Naive thymus-derived CD4-positive, alpha-beta T cell (primary cell): Measurements from ENCODE around the gene ILF2. TPM values are rescaled to one million over a fixed set of nuclear protein-coding genes. Genes with fewer than 3 reads are reported as not detected.
"Not testable (repeated sequence)": the region's sequence is repeated elsewhere in the genome, so short reads cannot be mapped to it uniquely, and the experiment has no call there.

Source experiments
- ATAC-seq: fragments of 150-1000 bp; cut with Tn5 transposase; 2 replicates; pipeline ENCODE4 v1.10.0; 2021; ENCODE audit warnings: mild to moderate bottlenecking, moderate library complexity
- CTCF ChIA-PET: fragments of 350-600 bp; sonication (Branson Sonifier 250); formaldehyde crosslinking; loops from one replicate; lab custom pipeline; 2021; ENCODE audit warnings: antibody characterized with exemption; lab: Charles Lee
- POLR2A ChIA-PET: fragments of 350-600 bp; sonication (Branson Sonifier 250); formaldehyde crosslinking; loops from one replicate; lab custom pipeline; 2021; ENCODE audit warnings: antibody characterized with exemption, inconsistent platforms; lab: Charles Lee
- DNase-seq, 9 donors: peaks; one replicate each; pipeline versions ENCODE4 v3.0.0 to v3.0.0-alpha.2; 2020 to 2022; ENCODE audit warnings: mixed read lengths in 1 of 9
- H3K27ac ChIP-seq: one replicate; pipeline ENCODE4 v1.7.0; 2013; ENCODE audit warnings: mild to moderate bottlenecking, low read depth, low read length, moderate library complexity
- H3K27me3 ChIP-seq, 2 donors: one replicate each; pipeline ENCODE4 v1.7.0; 2013; ENCODE audit warnings: low read length in 2 of 2, mild to moderate bottlenecking in 2 of 2, moderate library complexity in 2 of 2; ENCODE audit not compliant: control insufficient read depth in 2 of 2, insufficient read depth in 2 of 2
- H3K36me3 ChIP-seq, 3 experiments: 1 replicate in 2 of 3; 2 replicates in 1 of 3; pipeline ENCODE4 v1.7.0; 2013; ENCODE audit warnings: low read length in 3 of 3, mild to moderate bottlenecking in 3 of 3, moderate library complexity in 1 of 3; ENCODE audit not compliant: insufficient read depth in 3 of 3, control insufficient read depth in 2 of 3
- H3K4me1 ChIP-seq, 2 donors: one replicate each; pipeline ENCODE4 v1.7.0; 2013; ENCODE audit warnings: low read length in 2 of 2, mild to moderate bottlenecking in 2 of 2, moderate library complexity in 1 of 2; ENCODE audit not compliant: control insufficient read depth in 2 of 2, insufficient read depth in 2 of 2
- H3K4me3 ChIP-seq: 2 replicates; pipeline ENCODE4 v1.7.0; 2013; ENCODE audit warnings: mild to moderate bottlenecking, low read length
- H3K9me3 ChIP-seq, 3 experiments: 1 replicate in 2 of 3; 2 replicates in 1 of 3; pipeline ENCODE4 v1.7.0; 2013; ENCODE audit warnings: low read length in 3 of 3; ENCODE audit not compliant: control insufficient read depth in 2 of 3
- H3K27ac Mint-ChIP-seq, 9 donors: one replicate each; pipeline ENCODE4 v1.8.0; 2020 to 2022; ENCODE audit warnings: mixed read lengths in 9 of 9, mild to moderate bottlenecking in 8 of 9, moderate library complexity in 5 of 9, inconsistent platforms in 2 of 9
- H3K27me3 Mint-ChIP-seq, 5 donors: one replicate each; pipeline ENCODE4 v1.8.0; 2021 to 2022; ENCODE audit warnings: mixed read lengths in 5 of 5, mild to moderate bottlenecking in 1 of 5
- H3K36me3 Mint-ChIP-seq, 5 donors: one replicate each; pipeline ENCODE4 v1.8.0; 2020 to 2022; ENCODE audit warnings: mixed read lengths in 5 of 5, mild to moderate bottlenecking in 3 of 5, inconsistent platforms in 1 of 5
- H3K4me1 Mint-ChIP-seq, 7 donors: one replicate each; pipeline ENCODE4 v1.8.0; 2020 to 2022; ENCODE audit warnings: mixed read lengths in 7 of 7, mild to moderate bottlenecking in 3 of 7, inconsistent platforms in 1 of 7
- H3K4me3 Mint-ChIP-seq, 10 donors: one replicate each; pipeline ENCODE4 v1.8.0; 2020 to 2022; ENCODE audit warnings: mild to moderate bottlenecking in 10 of 10, mixed read lengths in 10 of 10, moderate library complexity in 6 of 10, inconsistent platforms in 2 of 10
- H3K9me3 Mint-ChIP-seq, 11 donors: one replicate each; pipeline ENCODE4 v1.8.0; 2020 to 2022; ENCODE audit warnings: mixed read lengths in 11 of 11, mild to moderate bottlenecking in 4 of 11, inconsistent platforms in 1 of 11, moderate library complexity in 1 of 11
- intact Hi-C, 2 donors: fragments of 100-400 bp; cut with micrococcal nuclease; formaldehyde crosslinking; loops; one replicate each; pipeline ENCODE4 v1.15.1; 2023
- polyA plus RNA-seq, 2 donors: library from polyadenylated mRNA; unstranded; fragments of 300-500 nt; fragmentation: Illumina TruSeq; gene quantifications; one replicate each; pipeline ENCODE4 v1.2.3, GENCODE V29; 2021
- total RNA-seq, 6 experiments: library from RNA in 5 of 6; stranded (reverse) in 5 of 6; gene quantifications; 1 replicate in 5 of 6; 2 replicates in 1 of 6; pipeline ENCODE4 v1.2.3 and lab custom pipeline; 2021 to 2026

The ILF2 gene
- total and polyA plus RNA-seq, 7 experiments from 2014 or later = 83.6 to 177 (median 136) TPM

DNA sequence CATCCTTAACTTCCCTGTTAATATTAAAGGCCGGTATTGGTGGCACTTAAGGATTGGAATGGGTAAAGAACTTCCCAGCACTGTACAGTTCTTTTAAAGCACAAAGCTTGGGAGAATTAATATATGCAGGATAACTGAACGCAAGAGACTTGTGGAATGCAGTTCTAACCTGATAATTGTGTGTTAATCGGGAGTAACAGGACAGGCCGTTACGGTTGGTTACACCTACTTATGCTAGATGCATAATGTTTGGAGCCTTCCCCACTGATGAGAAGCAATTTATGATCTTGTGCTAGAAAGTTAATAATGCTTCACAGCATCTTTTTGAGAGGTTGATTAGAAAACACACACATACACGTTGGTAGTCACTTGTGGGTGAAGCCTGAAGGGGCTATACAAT is 29.9 kb downstream of the ILF2 start:
- peak overlapping the region in 7 of 9 donors; percentile 4 to 56 (median 32) for H3K27ac Mint-ChIP-seq
- ATAC-seq (no peak), DNase-seq (no peak)
- H3K9me3 Mint-ChIP-seq = peaks cover 0 to 1% (median 0%) of the 10 kb centered on the region in 11 donors
- peaks cover 1 to 18% of the 10 kb centered on the region in 2 donors for H3K4me1 ChIP-seq
- H3K27me3 ChIP-seq = no peaks in the 10 kb centered on the region
- ChIA-PET CTCF (no interaction called here), POLR2A (interaction anchor here (1.1 to 1.7 kb wide), 2 partner anchors 8 to 12 kb away, joined by 3 to 9 read pairs; partner anchors contain the start of gene S100A1)
- peaks cover 26 to 51% (median 42%) of the 10 kb centered on the region in 5 donors for H3K36me3 Mint-ChIP-seq
- peaks cover 32 to 93% (median 59%) of the 10 kb centered on the region in 3 experiments for H3K36me3 ChIP-seq
- H3K27me3 Mint-ChIP-seq = no peaks in the 10 kb centered on the region
- peaks cover 29 to 84% (median 69%) of the 10 kb centered on the region in 7 donors for H3K4me1 Mint-ChIP-seq
- H3K4me3 Mint-ChIP-seq = peak overlapping the region in 1 of 10 donors; percentile 2
- peak overlapping the region; percentile 24 for H3K27ac ChIP-seq
- no peaks in the 10 kb centered on the region for H3K9me3 ChIP-seq
- no peak overlapping the region for H3K4me3 ChIP-seq
- intact Hi-C loops = no loop called here

DNA sequence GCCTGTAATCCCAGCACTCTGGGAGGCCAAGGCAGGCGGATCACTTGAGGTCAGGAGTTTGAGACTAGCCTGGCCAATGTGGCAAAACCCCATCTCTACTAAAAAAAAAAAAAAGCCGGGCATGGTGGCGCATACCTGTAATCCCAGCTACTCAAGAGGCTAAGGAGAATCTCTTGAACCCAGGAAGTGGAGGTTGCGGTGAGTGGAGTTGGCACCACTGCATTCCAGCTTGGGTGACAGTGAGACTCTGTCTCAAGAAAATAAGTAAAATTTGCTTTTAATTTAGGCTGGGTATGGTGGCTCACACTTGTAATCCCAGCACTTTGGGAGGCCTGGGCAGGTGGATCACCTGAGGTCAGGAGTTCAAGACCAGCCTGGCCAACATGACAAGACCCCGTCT is 30.6 kb downstream of the ILF2 start:
- H3K4me3 ChIP-seq, DNase-seq, H3K27me3 Mint-ChIP-seq, H3K27ac ChIP-seq, H3K27me3 ChIP-seq, intact Hi-C loops, H3K9me3 Mint-ChIP-seq, H3K9me3 ChIP-seq, H3K4me3 Mint-ChIP-seq, ATAC-seq: not testable (repeated sequence)
- Histone ChIP-seq H3K36me3 (peaks cover 27 to 87% (median 54%) of the 10 kb centered on the region in 3 experiments), H3K4me1 (peaks cover 5 to 25% of the 10 kb centered on the region in 2 donors)
- CTCF ChIA-PET = interaction anchor here (0.6 to 1.3 kb wide), 2 partner anchors 129 to 1632 kb away, joined by 3 to 5 read pairs; no protein-coding TSS in a partner anchor
- Mint-ChIP-seq H3K4me1 (peaks cover 26 to 81% (median 65%) of the 10 kb centered on the region in 7 donors), H3K27ac (peak overlapping the region in 2 of 9 donors; percentile 32 to 43), H3K36me3 (peaks cover 21 to 45% (median 39%) of the 10 kb centered on the region in 5 donors)
- POLR2A ChIA-PET = interaction anchor here (1.0 to 1.7 kb wide), 3 partner anchors 9 to 95 kb away, joined by 3 to 9 read pairs (median 5); partner anchors contain the start of gene S100A4

DNA sequence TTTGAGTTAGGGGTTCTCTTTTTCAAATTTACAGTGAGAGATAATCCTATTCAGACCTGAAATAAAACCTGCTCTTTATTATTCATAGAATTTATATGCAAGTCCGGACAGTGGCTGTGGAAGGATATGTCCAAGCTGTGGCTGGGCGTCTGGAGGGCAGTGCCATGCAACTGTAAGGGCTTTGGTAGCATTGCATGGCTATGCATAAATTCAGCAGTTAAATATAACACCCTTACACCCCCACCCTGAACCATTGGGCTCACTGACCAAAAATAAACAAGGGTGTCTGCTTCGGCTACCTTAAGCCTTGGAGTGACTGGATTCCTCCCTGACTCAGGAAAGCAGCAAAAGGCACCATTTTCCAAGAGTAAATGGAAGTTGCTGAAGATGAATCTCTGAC is 31.5 kb downstream of the ILF2 start:
- Histone ChIP-seq H3K4me1 (peaks cover 5 to 25% of the 10 kb centered on the region in 2 donors), H3K4me3 (no peak overlapping the region), H3K36me3 (peaks cover 22 to 85% (median 54%) of the 10 kb centered on the region in 3 experiments), H3K9me3 (no peaks in the 10 kb centered on the region), H3K27ac (no peak overlapping the region), H3K27me3 (no peaks in the 10 kb centered on the region)
- ATAC-seq (no peak), DNase-seq (no peak)
- POLR2A ChIA-PET = interaction anchor here (1.0 to 1.7 kb wide), 3 partner anchors 10 to 94 kb away, joined by 3 to 9 read pairs (median 5); partner anchors contain the start of gene S100A4
- H3K4me1 Mint-ChIP-seq = peaks cover 24 to 80% (median 60%) of the 10 kb centered on the region in 7 donors
- intact Hi-C loops = loop anchor here in 1 of 2 donors (10.0 kb wide), 1 partner anchor 284 kb away; the partner anchor contains the start of gene S100A9
- CTCF ChIA-PET = interaction anchor here (1.3 kb wide), 1 partner anchor 128 kb away, joined by 5 read pairs; no protein-coding TSS in a partner anchor
- H3K27me3 Mint-ChIP-seq = no peaks in the 10 kb centered on the region
- peaks cover 21 to 41% (median 35%) of the 10 kb centered on the region in 5 donors for H3K36me3 Mint-ChIP-seq
- no peak overlapping the region for H3K4me3 Mint-ChIP-seq
- H3K9me3 Mint-ChIP-seq = peaks cover 0 to 1% (median 0%) of the 10 kb centered on the region in 11 donors
- peak overlapping the region in 1 of 9 donors; percentile 78 for H3K27ac Mint-ChIP-seq

DNA sequence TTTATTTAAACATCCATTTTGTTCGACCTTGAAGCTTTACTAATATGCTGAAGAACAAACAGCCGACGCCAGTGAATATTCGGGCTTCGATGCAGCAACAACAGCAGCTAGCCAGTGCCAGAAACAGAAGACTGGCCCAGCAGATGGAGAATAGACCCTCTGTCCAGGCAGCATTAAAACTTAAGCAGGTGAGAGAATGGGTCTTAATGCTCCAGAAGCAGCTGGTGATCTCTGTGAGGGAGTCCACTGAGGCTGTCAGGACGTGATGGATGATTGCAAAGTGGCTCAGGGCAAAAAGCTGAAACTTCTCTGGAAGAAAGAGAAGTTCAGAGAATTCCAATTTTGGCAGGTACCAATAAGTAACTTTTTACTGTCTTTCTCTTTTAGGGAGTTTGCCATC is 32.5 kb downstream of the ILF2 start:
- no peak for ATAC-seq
- intact Hi-C loops = loop anchor here in 1 of 2 donors (10.0 kb wide), 1 partner anchor 283 kb away; the partner anchor contains the start of gene S100A9
- no peaks in the 10 kb centered on the region for H3K9me3 ChIP-seq
- POLR2A ChIA-PET = interaction anchor here (0.7 to 1.7 kb wide), 8 partner anchors 10 to 353 kb away, joined by 3 to 11 read pairs (median 4); partner anchors contain the start of gene SNAPIN
- H3K4me3 ChIP-seq = no peak overlapping the region
- H3K27me3 ChIP-seq = no peaks in the 10 kb centered on the region
- CTCF ChIA-PET = interaction anchor here (0.7 to 1.4 kb wide), 4 partner anchors 14 to 107 kb away, joined by 3 to 5 read pairs (median 4); partner anchors contain the start of gene ILF2
- Mint-ChIP-seq H3K36me3 (peaks cover 16 to 36% (median 25%) of the 10 kb centered on the region in 5 donors), H3K4me3 (peak overlapping the region in 2 of 10 donors; percentile 5 to 28), H3K27ac (peak overlapping the region in 1 of 9 donors; percentile 14), H3K9me3 (peaks cover 0 to 1% (median 0%) of the 10 kb centered on the region in 11 donors), H3K4me1 (peaks cover 22 to 80% (median 57%) of the 10 kb centered on the region in 7 donors), H3K27me3 (peaks cover 0 to 3% (median 0%) of the 10 kb centered on the region in 5 donors)
- H3K27ac ChIP-seq = peak overlapping the region; percentile 14
- no peak for DNase-seq
- peaks cover 22 to 83% (median 46%) of the 10 kb centered on the region in 3 experiments for H3K36me3 ChIP-seq
- H3K4me1 ChIP-seq = peaks cover 9 to 25% of the 10 kb centered on the region in 2 donors

DNA sequence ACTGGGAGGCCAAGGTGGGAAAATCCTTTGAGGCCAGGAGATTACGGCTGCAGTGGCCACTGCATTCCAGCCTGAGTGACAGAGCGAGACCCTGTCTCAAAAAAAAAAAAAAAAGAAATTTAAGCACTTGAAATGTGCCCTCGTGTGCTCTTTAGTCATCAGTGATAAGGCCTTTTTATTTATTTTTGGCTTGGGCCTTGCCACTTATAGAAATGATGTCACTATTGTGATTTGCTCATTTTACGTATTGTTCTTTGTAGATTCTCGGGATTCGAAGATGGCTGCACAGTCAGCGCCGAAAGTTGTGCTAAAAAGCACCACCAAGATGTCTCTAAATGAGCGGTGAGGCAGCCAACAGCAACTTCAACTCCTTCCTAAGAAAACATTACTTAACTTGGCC is 34.5 kb downstream of the ILF2 start:
- CTCF ChIA-PET = no interaction called here
- Mint-ChIP-seq H3K4me3 (peak overlapping the region in 8 of 10 donors; percentile 67 to 100 (median 100)), H3K36me3 (peaks cover 8 to 26% (median 18%) of the 10 kb centered on the region in 5 donors), H3K27me3 (peaks cover 0 to 3% (median 0%) of the 10 kb centered on the region in 5 donors), H3K4me1 (peaks cover 32 to 65% (median 49%) of the 10 kb centered on the region in 7 donors), H3K9me3 (peaks cover 0 to 4% (median 0%) of the 10 kb centered on the region in 11 donors), H3K27ac (peak overlapping the region in 5 of 9 donors; percentile 45 to 100 (median 79))
- peaks cover 12 to 64% (median 28%) of the 10 kb centered on the region in 3 experiments for H3K36me3 ChIP-seq
- H3K4me1 ChIP-seq = peaks cover 11 to 25% of the 10 kb centered on the region in 2 donors
- intact Hi-C loops = loop anchor here in 1 of 2 donors (10.0 kb wide), 1 partner anchor 282 kb away; the partner anchor contains the start of gene S100A9
- DNase-seq (no peak), ATAC-seq (no peak)
- H3K9me3 ChIP-seq = no peaks in the 10 kb centered on the region
- peak overlapping the region; percentile 66 for H3K27ac ChIP-seq
- H3K4me3 ChIP-seq = no peak overlapping the region
- POLR2A ChIA-PET = interaction anchor here (0.6 to 1.2 kb wide), 2 partner anchors 16 to 103 kb away, joined by 3 to 6 read pairs; no protein-coding TSS in a partner anchor
- H3K27me3 ChIP-seq = no peaks in the 10 kb centered on the region

DNA sequence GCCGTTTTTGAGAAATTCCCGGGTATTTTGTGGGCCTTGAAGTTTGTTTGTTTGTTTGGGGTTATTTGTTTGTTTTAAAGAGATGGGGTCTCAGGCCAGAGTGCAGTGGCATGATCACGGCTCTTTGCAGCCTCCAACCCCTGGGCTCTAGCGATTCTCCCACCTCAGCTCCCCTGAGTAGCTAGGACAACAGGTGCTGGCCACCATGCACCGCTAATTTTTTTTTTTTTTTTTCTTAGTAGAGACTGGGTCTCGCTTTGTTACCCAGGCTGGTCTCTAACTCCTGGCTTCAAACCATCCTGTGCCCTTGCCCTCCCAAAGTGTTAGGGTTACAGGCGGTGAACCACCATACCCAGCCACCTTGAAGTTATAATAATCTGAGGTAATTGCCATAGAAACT is 34.9 kb downstream of the ILF2 start:
- intact Hi-C loops = loop anchor here in 1 of 2 donors (2.0 to 10.0 kb wide), 2 partner anchors 91 to 281 kb away; partner anchors contain the start of gene S100A9
- H3K27ac ChIP-seq = peak overlapping the region; percentile 66
- peaks cover 8 to 22% (median 15%) of the 10 kb centered on the region in 5 donors for H3K36me3 Mint-ChIP-seq

More for the DNA sequence above, 34.9 kb downstream of the ILF2 start:
- Mint-ChIP-seq H3K4me1 (peaks cover 29 to 60% (median 44%) of the 10 kb centered on the region in 7 donors), H3K9me3 (peaks cover 0 to 4% (median 0%) of the 10 kb centered on the region in 11 donors), H3K27me3 (peaks cover 0 to 3% (median 0%) of the 10 kb centered on the region in 5 donors), H3K27ac (peak overlapping the region in 8 of 9 donors; percentile 29 to 100 (median 73)), H3K4me3 (peak overlapping the region; percentile 77 to 100 (median 98))
- Histone ChIP-seq H3K4me3 (peak overlapping the region; percentile 12), H3K27me3 (no peaks in the 10 kb centered on the region), H3K36me3 (peaks cover 8 to 59% (median 24%) of the 10 kb centered on the region in 3 experiments), H3K4me1 (peaks cover 11 to 25% of the 10 kb centered on the region in 2 donors), H3K9me3 (no peaks in the 10 kb centered on the region)
- ChIA-PET CTCF (interaction anchor here (0.6 kb wide), 1 partner anchor 300 kb away, joined by 3 read pairs; no protein-coding TSS in a partner anchor), POLR2A (interaction anchor here (0.5 to 3.5 kb wide), 5 partner anchors 12 to 646 kb away, joined by 3 to 99 read pairs (median 6); partner anchors contain the start of gene ILF2)
- DNase-seq (no peak), ATAC-seq (no peak)
